Naive thymus-derived CD4-positive, alpha-beta T cell (primary cell): ENCODE data around the gene ASAP2. TPM values are rescaled to one million over a fixed set of nuclear protein-coding genes. Genes with fewer than 3 reads are reported as not detected.

Source experiments
- ATAC-seq: fragments of 150-1000 bp; cut with Tn5 transposase; 2 replicates; pipeline ENCODE4 v1.10.0; 2021; ENCODE audit warnings: mild to moderate bottlenecking, moderate library complexity
- CTCF ChIA-PET: fragments of 350-600 bp; sonication (Branson Sonifier 250); formaldehyde crosslinking; loops from one replicate; lab custom pipeline; 2021; ENCODE audit warnings: antibody characterized with exemption; lab: Charles Lee
- POLR2A ChIA-PET: fragments of 350-600 bp; sonication (Branson Sonifier 250); formaldehyde crosslinking; loops from one replicate; lab custom pipeline; 2021; ENCODE audit warnings: antibody characterized with exemption, inconsistent platforms; lab: Charles Lee
- DNase-seq, 9 donors: peaks; one replicate each; pipeline versions ENCODE4 v3.0.0 to v3.0.0-alpha.2; 2020 to 2022; ENCODE audit warnings: mixed read lengths in 1 of 9
- H3K27ac ChIP-seq: one replicate; pipeline ENCODE4 v1.7.0; 2013; ENCODE audit warnings: mild to moderate bottlenecking, low read depth, low read length, moderate library complexity
- H3K27me3 ChIP-seq, 2 donors: one replicate each; pipeline ENCODE4 v1.7.0; 2013; ENCODE audit warnings: low read length in 2 of 2, mild to moderate bottlenecking in 2 of 2, moderate library complexity in 2 of 2; ENCODE audit not compliant: control insufficient read depth in 2 of 2, insufficient read depth in 2 of 2
- H3K36me3 ChIP-seq, 3 experiments: 1 replicate in 2 of 3; 2 replicates in 1 of 3; pipeline ENCODE4 v1.7.0; 2013; ENCODE audit warnings: low read length in 3 of 3, mild to moderate bottlenecking in 3 of 3, moderate library complexity in 1 of 3; ENCODE audit not compliant: insufficient read depth in 3 of 3, control insufficient read depth in 2 of 3
- H3K4me1 ChIP-seq, 2 donors: one replicate each; pipeline ENCODE4 v1.7.0; 2013; ENCODE audit warnings: low read length in 2 of 2, mild to moderate bottlenecking in 2 of 2, moderate library complexity in 1 of 2; ENCODE audit not compliant: control insufficient read depth in 2 of 2, insufficient read depth in 2 of 2
- H3K4me3 ChIP-seq: 2 replicates; pipeline ENCODE4 v1.7.0; 2013; ENCODE audit warnings: mild to moderate bottlenecking, low read length
- H3K9me3 ChIP-seq, 3 experiments: 1 replicate in 2 of 3; 2 replicates in 1 of 3; pipeline ENCODE4 v1.7.0; 2013; ENCODE audit warnings: low read length in 3 of 3; ENCODE audit not compliant: control insufficient read depth in 2 of 3
- H3K27ac Mint-ChIP-seq, 9 donors: one replicate each; pipeline ENCODE4 v1.8.0; 2020 to 2022; ENCODE audit warnings: mixed read lengths in 9 of 9, mild to moderate bottlenecking in 8 of 9, moderate library complexity in 5 of 9, inconsistent platforms in 2 of 9
- H3K27me3 Mint-ChIP-seq, 5 donors: one replicate each; pipeline ENCODE4 v1.8.0; 2021 to 2022; ENCODE audit warnings: mixed read lengths in 5 of 5, mild to moderate bottlenecking in 1 of 5
- H3K36me3 Mint-ChIP-seq, 5 donors: one replicate each; pipeline ENCODE4 v1.8.0; 2020 to 2022; ENCODE audit warnings: mixed read lengths in 5 of 5, mild to moderate bottlenecking in 3 of 5, inconsistent platforms in 1 of 5
- H3K4me1 Mint-ChIP-seq, 7 donors: one replicate each; pipeline ENCODE4 v1.8.0; 2020 to 2022; ENCODE audit warnings: mixed read lengths in 7 of 7, mild to moderate bottlenecking in 3 of 7, inconsistent platforms in 1 of 7
- H3K4me3 Mint-ChIP-seq, 10 donors: one replicate each; pipeline ENCODE4 v1.8.0; 2020 to 2022; ENCODE audit warnings: mild to moderate bottlenecking in 10 of 10, mixed read lengths in 10 of 10, moderate library complexity in 6 of 10, inconsistent platforms in 2 of 10
- H3K9me3 Mint-ChIP-seq, 11 donors: one replicate each; pipeline ENCODE4 v1.8.0; 2020 to 2022; ENCODE audit warnings: mixed read lengths in 11 of 11, mild to moderate bottlenecking in 4 of 11, inconsistent platforms in 1 of 11, moderate library complexity in 1 of 11
- intact Hi-C, 2 donors: fragments of 100-400 bp; cut with micrococcal nuclease; formaldehyde crosslinking; loops; one replicate each; pipeline ENCODE4 v1.15.1; 2023
- polyA plus RNA-seq, 2 donors: library from polyadenylated mRNA; unstranded; fragments of 300-500 nt; fragmentation: Illumina TruSeq; gene quantifications; one replicate each; pipeline ENCODE4 v1.2.3, GENCODE V29; 2021
- total RNA-seq, 6 experiments: library from RNA in 5 of 6; stranded (reverse) in 5 of 6; gene quantifications; 1 replicate in 5 of 6; 2 replicates in 1 of 6; pipeline ENCODE4 v1.2.3 and lab custom pipeline; 2021 to 2026

ASAP2 gene
- total and polyA plus RNA-seq, 7 experiments from 2014 or later, result 0.10 to 1.2 (median 0.45) TPM; not detected in 4

- no peak overlapping the region for H3K27ac Mint-ChIP-seq
- H3K27me3 Mint-ChIP-seq, result peaks cover 2 to 18% (median 13%) of the 10 kb centered on the region in 5 donors
- ChIA-PET POLR2A (no interaction called here), CTCF (no interaction called here)
- Histone ChIP-seq H3K27ac (no peak overlapping the region), H3K9me3 (no peaks in the 10 kb centered on the region), H3K36me3 (no peaks in the 10 kb centered on the region), H3K4me3 (no peak overlapping the region), H3K4me1 (no peaks in the 10 kb centered on the region), H3K27me3 (no peaks in the 10 kb centered on the region)
- H3K9me3 Mint-ChIP-seq, result peaks cover 0 to 5% (median 0%) of the 10 kb centered on the region in 11 donors
- H3K36me3 Mint-ChIP-seq, result no peaks in the 10 kb centered on the region
- DNase-seq (no peak), ATAC-seq (no peak)
- no peaks in the 10 kb centered on the region for H3K4me1 Mint-ChIP-seq
- intact Hi-C loops, result no loop called here
- H3K4me3 Mint-ChIP-seq, result no peak overlapping the region
Measured at GRCh38 chr2:9187620-9188214, 18.9 kb upstream of the ASAP2 start.

GRCh38 chr2:9188823-9189222 lies 17.8 kb upstream of the ASAP2 start:
- ATAC-seq, result no peak
- intact Hi-C loops, result no loop called here
- H3K27ac ChIP-seq, result no peak overlapping the region
- H3K9me3 ChIP-seq, result no peaks in the 10 kb centered on the region
- CTCF ChIA-PET, result no interaction called here
- H3K36me3 ChIP-seq, result no peaks in the 10 kb centered on the region
- no peak overlapping the region for H3K4me3 Mint-ChIP-seq
- no peak overlapping the region for H3K27ac Mint-ChIP-seq
- H3K9me3 Mint-ChIP-seq, result peaks cover 0 to 4% (median 0%) of the 10 kb centered on the region in 11 donors
- no peak overlapping the region for H3K4me3 ChIP-seq
- no peaks in the 10 kb centered on the region for H3K36me3 Mint-ChIP-seq
- peaks cover 2 to 10% (median 5%) of the 10 kb centered on the region in 5 donors for H3K27me3 Mint-ChIP-seq
- no peaks in the 10 kb centered on the region for H3K4me1 Mint-ChIP-seq
- POLR2A ChIA-PET, result no interaction called here
- no peaks in the 10 kb centered on the region for H3K27me3 ChIP-seq
- no peak for DNase-seq
- H3K4me1 ChIP-seq, result no peaks in the 10 kb centered on the region

- intact Hi-C loops, result no loop called here
Measured at GRCh38 chr2:9189901-9190300, 16.7 kb upstream of the ASAP2 start.

GRCh38 chr2:9191041-9191481 lies 15.6 kb upstream of the ASAP2 start:
- DNase-seq (no peak), ATAC-seq (no peak)
- Histone ChIP-seq H3K36me3 (no peaks in the 10 kb centered on the region), H3K4me3 (no peak overlapping the region), H3K27me3 (no peaks in the 10 kb centered on the region), H3K9me3 (no peaks in the 10 kb centered on the region), H3K4me1 (no peaks in the 10 kb centered on the region), H3K27ac (no peak overlapping the region)
- H3K27ac Mint-ChIP-seq, result no peak overlapping the region
- no peaks in the 10 kb centered on the region for H3K4me1 Mint-ChIP-seq
- intact Hi-C loops, result no loop called here
- no peak overlapping the region for H3K4me3 Mint-ChIP-seq
- ChIA-PET POLR2A (no interaction called here), CTCF (no interaction called here)
- H3K36me3 Mint-ChIP-seq, result no peaks in the 10 kb centered on the region
- peaks cover 0 to 6% (median 3%) of the 10 kb centered on the region in 5 donors for H3K27me3 Mint-ChIP-seq
- H3K9me3 Mint-ChIP-seq, result peaks cover 0 to 2% (median 0%) of the 10 kb centered on the region in 11 donors

More at GRCh38 chr2:9189901-9190300, 16.7 kb upstream of the ASAP2 start:
- Mint-ChIP-seq H3K4me1 (no peaks in the 10 kb centered on the region), H3K27ac (no peak overlapping the region), H3K9me3 (peaks cover 0 to 4% (median 0%) of the 10 kb centered on the region in 11 donors), H3K36me3 (no peaks in the 10 kb centered on the region), H3K4me3 (no peak overlapping the region), H3K27me3 (peaks cover 0 to 10% (median 5%) of the 10 kb centered on the region in 5 donors)
- ATAC-seq, result no peak
- Histone ChIP-seq H3K9me3 (no peaks in the 10 kb centered on the region), H3K36me3 (no peaks in the 10 kb centered on the region), H3K4me3 (no peak overlapping the region), H3K27ac (no peak overlapping the region), H3K4me1 (no peaks in the 10 kb centered on the region), H3K27me3 (no peaks in the 10 kb centered on the region)
- no peak for DNase-seq
- POLR2A ChIA-PET, result interaction anchor here (0.6 kb wide), 1 partner anchor 27 kb away, joined by 5 read pairs; no protein-coding TSS in a partner anchor
- CTCF ChIA-PET, result no interaction called here

- ATAC-seq, result no peak
- ChIA-PET CTCF (no interaction called here), POLR2A (no interaction called here)
- no peak overlapping the region for H3K4me3 ChIP-seq
- peaks cover 5 to 20% (median 12%) of the 10 kb centered on the region in 5 donors for H3K27me3 Mint-ChIP-seq
- H3K4me3 Mint-ChIP-seq, result no peak overlapping the region
- peaks cover 0 to 3% (median 0%) of the 10 kb centered on the region in 11 donors for H3K9me3 Mint-ChIP-seq
- H3K27ac ChIP-seq, result no peak overlapping the region
- no peak overlapping the region for H3K27ac Mint-ChIP-seq
- no peaks in the 10 kb centered on the region for H3K4me1 Mint-ChIP-seq
- H3K27me3 ChIP-seq, result no peaks in the 10 kb centered on the region
- DNase-seq, result no peak
- no peaks in the 10 kb centered on the region for H3K9me3 ChIP-seq
- intact Hi-C loops, result no loop called here
- no peaks in the 10 kb centered on the region for H3K36me3 ChIP-seq
- no peaks in the 10 kb centered on the region for H3K36me3 Mint-ChIP-seq
- H3K4me1 ChIP-seq, result no peaks in the 10 kb centered on the region
Measured at GRCh38 chr2:9192712-9193111, 13.9 kb upstream of the ASAP2 start.

GRCh38 chr2:9194352-9194751 lies 12.3 kb upstream of the ASAP2 start:
- Histone ChIP-seq H3K4me3 (no peak overlapping the region), H3K9me3 (no peaks in the 10 kb centered on the region), H3K27me3 (no peaks in the 10 kb centered on the region), H3K27ac (no peak overlapping the region), H3K36me3 (no peaks in the 10 kb centered on the region), H3K4me1 (no peaks in the 10 kb centered on the region)
- Mint-ChIP-seq H3K36me3 (no peaks in the 10 kb centered on the region), H3K4me1 (peaks cover 0 to 2% (median 0%) of the 10 kb centered on the region in 7 donors), H3K9me3 (peaks cover 0 to 3% (median 0%) of the 10 kb centered on the region in 11 donors), H3K27me3 (peaks cover 13 to 33% (median 27%) of the 10 kb centered on the region in 5 donors), H3K4me3 (no peak overlapping the region), H3K27ac (no peak overlapping the region)
- POLR2A ChIA-PET, result no interaction called here
- intact Hi-C loops, result no loop called here
- ATAC-seq (no peak), DNase-seq (no peak)
- CTCF ChIA-PET, result no interaction called here

GRCh38 chr2:9196637-9197036 lies 10.0 kb upstream of the ASAP2 start:
- H3K4me3 Mint-ChIP-seq, result no peak overlapping the region
- intact Hi-C loops, result no loop called here

More at GRCh38 chr2:9196637-9197036, 10.0 kb upstream of the ASAP2 start:
- H3K4me1 ChIP-seq, result no peaks in the 10 kb centered on the region
- POLR2A ChIA-PET, result no interaction called here
- H3K36me3 ChIP-seq, result no peaks in the 10 kb centered on the region
- peaks cover 0 to 3% (median 0%) of the 10 kb centered on the region in 11 donors for H3K9me3 Mint-ChIP-seq
- H3K9me3 ChIP-seq, result no peaks in the 10 kb centered on the region
- peaks cover 0 to 2% (median 0%) of the 10 kb centered on the region in 7 donors for H3K4me1 Mint-ChIP-seq
- DNase-seq (no peak), ATAC-seq (no peak)
- H3K27me3 ChIP-seq, result no peaks in the 10 kb centered on the region
- H3K27ac Mint-ChIP-seq, result no peak overlapping the region
- H3K36me3 Mint-ChIP-seq, result no peaks in the 10 kb centered on the region
- H3K27me3 Mint-ChIP-seq, result peaks cover 26 to 50% (median 41%) of the 10 kb centered on the region in 5 donors
- no peak overlapping the region for H3K27ac ChIP-seq
- no peak overlapping the region for H3K4me3 ChIP-seq
- CTCF ChIA-PET, result no interaction called here
